HL-60 (cell line): ENCODE measurements around the gene NAV2.

ENCODE experiments used
- CTCF ChIP-seq: IDR thresholded peaks from one replicate; pipeline ENCODE4 v1.5.1; 2011; ENCODE audit warnings: low read length, control low read depth, inconsistent platforms; ENCODE audit not compliant: insufficient read depth
- GABPA ChIP-seq: IDR thresholded peaks from 2 replicates; pipeline ENCODE4 v1.6.1; 2012; ENCODE audit warnings: low read depth
- POLR2AphosphoS5 ChIP-seq: IDR thresholded peaks from 2 replicates; pipeline ENCODE4 v1.6.1; 2012; ENCODE audit warnings: low read depth
- TF ChIP-seq, protein P1 (sequence below): IDR thresholded peaks from 2 replicates; pipeline ENCODE4 v1.6.1; 2012; ENCODE audit warnings: low read depth; ENCODE audit not compliant: insufficient replicate concordance

DNA sequence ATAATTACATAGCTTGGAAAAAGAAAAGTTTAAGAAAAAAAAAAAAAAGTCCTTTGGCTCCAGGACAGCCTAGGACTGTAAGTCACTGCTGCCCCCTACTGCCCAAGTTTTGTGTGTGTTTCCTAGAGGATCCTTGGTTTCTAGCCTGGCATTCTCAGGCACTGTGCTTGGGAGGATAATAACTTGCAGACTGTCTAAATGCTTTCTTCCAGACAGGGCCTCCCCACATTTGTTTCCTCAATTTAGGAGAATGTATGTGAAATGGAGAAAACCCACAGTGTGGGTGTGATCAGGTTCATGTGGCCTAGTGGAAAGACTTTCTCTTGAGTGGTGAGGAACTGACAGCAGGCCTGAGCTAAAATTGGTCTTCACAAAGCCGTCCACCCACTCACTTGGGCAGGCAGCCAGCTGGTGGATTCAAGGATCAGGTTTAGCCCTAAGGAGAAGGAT is 191.0 kb downstream of the NAV2 start:
- peak; percentile 46 for TF ChIP-seq CTCF
- no peak for TF ChIP-seq POLR2AphosphoS5
- TF ChIP-seq GABPA, result no peak
- TF ChIP-seq, protein P1, sequence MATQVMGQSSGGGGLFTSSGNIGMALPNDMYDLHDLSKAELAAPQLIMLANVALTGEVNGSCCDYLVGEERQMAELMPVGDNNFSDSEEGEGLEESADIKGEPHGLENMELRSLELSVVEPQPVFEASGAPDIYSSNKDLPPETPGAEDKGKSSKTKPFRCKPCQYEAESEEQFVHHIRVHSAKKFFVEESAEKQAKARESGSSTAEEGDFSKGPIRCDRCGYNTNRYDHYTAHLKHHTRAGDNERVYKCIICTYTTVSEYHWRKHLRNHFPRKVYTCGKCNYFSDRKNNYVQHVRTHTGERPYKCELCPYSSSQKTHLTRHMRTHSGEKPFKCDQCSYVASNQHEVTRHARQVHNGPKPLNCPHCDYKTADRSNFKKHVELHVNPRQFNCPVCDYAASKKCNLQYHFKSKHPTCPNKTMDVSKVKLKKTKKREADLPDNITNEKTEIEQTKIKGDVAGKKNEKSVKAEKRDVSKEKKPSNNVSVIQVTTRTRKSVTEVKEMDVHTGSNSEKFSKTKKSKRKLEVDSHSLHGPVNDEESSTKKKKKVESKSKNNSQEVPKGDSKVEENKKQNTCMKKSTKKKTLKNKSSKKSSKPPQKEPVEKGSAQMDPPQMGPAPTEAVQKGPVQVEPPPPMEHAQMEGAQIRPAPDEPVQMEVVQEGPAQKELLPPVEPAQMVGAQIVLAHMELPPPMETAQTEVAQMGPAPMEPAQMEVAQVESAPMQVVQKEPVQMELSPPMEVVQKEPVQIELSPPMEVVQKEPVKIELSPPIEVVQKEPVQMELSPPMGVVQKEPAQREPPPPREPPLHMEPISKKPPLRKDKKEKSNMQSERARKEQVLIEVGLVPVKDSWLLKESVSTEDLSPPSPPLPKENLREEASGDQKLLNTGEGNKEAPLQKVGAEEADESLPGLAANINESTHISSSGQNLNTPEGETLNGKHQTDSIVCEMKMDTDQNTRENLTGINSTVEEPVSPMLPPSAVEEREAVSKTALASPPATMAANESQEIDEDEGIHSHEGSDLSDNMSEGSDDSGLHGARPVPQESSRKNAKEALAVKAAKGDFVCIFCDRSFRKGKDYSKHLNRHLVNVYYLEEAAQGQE, result no peak
